ENCODE results near the gene MS4A4E.
"Not testable (repeated sequence)": the region's sequence is repeated elsewhere in the genome, so short reads cannot be mapped to it uniquely, and the experiment has no call there.

DNA sequence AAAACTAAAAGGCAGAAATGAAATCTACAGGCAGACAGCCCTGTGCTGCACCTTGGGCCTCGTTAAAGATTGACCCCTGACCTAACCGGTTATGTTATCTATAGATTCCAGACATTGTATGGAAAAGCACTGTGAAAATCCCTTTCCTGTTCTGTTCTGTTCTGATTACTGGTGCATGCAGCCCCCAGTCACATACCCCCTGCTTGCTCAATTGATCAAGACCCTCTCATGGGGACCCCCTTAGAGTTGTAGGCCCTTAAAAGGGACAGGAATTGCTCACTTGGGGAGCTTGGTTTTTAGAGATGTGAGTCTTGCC lies 57.5 kb downstream of the MS4A4E start:
- TF ChIP-seq, protein P1, sequence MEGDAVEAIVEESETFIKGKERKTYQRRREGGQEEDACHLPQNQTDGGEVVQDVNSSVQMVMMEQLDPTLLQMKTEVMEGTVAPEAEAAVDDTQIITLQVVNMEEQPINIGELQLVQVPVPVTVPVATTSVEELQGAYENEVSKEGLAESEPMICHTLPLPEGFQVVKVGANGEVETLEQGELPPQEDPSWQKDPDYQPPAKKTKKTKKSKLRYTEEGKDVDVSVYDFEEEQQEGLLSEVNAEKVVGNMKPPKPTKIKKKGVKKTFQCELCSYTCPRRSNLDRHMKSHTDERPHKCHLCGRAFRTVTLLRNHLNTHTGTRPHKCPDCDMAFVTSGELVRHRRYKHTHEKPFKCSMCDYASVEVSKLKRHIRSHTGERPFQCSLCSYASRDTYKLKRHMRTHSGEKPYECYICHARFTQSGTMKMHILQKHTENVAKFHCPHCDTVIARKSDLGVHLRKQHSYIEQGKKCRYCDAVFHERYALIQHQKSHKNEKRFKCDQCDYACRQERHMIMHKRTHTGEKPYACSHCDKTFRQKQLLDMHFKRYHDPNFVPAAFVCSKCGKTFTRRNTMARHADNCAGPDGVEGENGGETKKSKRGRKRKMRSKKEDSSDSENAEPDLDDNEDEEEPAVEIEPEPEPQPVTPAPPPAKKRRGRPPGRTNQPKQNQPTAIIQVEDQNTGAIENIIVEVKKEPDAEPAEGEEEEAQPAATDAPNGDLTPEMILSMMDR (IDR thresholded peaks at IDR 0.05; ENCODE audit: extremely low read depth in 1 of 2, insufficient read depth in 1 of 2, low read depth in 1 of 2, low read length in 2 of 2) = not testable (repeated sequence)
- not testable (repeated sequence) for TF ChIP-seq GATA2 (IDR thresholded peaks at IDR 0.05; ENCODE audit: insufficient read depth, insufficient read length, low read depth, low read length); POLR2A (IDR thresholded peaks at IDR 0.05; ENCODE audit: low read depth, low read length); POLR2AphosphoS5 (IDR thresholded peaks at IDR 0.05; ENCODE audit: insufficient read depth, low read depth, low read length); EZH2 (IDR thresholded peaks at IDR 0.05; ENCODE audit: borderline replicate concordance, low read depth, low read length, severe bottlenecking)

Measured in endothelial cell of umbilical vein (primary cell).